AG10803 (cell line): ENCODE results near the gene OR52A5.
A peak's percentile ranks its signal among the peaks of the same experiment; 100 is the strongest.

Source experiments
- DNase-seq: peaks from one replicate; pipeline ENCODE4 v3.0.0; 2010; ENCODE audit warnings: low read depth
- H3K4me3 ChIP-seq: 2 replicates; pipeline ENCODE4 v1.5.1; 2011; ENCODE audit warnings: mild to moderate bottlenecking, low read length, control low read depth
- TF ChIP-seq, protein P1 (sequence below): conservative IDR thresholded peaks from 2 replicates; pipeline ENCODE4 v1.5.1; 2011; ENCODE audit warnings: mild to moderate bottlenecking, low read length, control low read depth, inconsistent platforms

The OR52A5 gene

GRCh38 chr11:5103066-5103465 lies 35.1 kb downstream of the OR52A5 start:
- no peak overlapping the region for H3K4me3 ChIP-seq
- no peak for DNase-seq
- TF ChIP-seq, protein P1, sequence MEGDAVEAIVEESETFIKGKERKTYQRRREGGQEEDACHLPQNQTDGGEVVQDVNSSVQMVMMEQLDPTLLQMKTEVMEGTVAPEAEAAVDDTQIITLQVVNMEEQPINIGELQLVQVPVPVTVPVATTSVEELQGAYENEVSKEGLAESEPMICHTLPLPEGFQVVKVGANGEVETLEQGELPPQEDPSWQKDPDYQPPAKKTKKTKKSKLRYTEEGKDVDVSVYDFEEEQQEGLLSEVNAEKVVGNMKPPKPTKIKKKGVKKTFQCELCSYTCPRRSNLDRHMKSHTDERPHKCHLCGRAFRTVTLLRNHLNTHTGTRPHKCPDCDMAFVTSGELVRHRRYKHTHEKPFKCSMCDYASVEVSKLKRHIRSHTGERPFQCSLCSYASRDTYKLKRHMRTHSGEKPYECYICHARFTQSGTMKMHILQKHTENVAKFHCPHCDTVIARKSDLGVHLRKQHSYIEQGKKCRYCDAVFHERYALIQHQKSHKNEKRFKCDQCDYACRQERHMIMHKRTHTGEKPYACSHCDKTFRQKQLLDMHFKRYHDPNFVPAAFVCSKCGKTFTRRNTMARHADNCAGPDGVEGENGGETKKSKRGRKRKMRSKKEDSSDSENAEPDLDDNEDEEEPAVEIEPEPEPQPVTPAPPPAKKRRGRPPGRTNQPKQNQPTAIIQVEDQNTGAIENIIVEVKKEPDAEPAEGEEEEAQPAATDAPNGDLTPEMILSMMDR, result no peak

DNA sequence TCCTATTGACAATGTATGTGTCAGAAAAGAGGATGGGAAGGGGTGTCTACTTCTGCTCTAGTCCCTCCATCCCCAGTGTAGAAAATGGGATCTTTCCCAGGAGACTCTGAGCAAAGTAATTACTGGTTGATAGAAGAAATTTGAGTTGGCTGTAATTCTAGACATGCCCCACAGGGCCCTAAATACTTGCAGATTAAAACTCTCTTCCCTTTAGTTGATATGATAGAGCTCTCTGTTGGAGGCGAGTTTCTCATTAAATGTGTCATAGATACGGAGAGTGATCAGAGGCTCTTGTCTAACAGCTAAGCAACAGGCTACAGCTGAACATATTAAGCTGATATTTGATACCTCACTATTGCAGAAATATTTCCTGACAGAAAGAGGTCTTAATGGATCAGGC lies 35.9 kb downstream of the OR52A5 start:
- DNase-seq, result no peak
- TF ChIP-seq, protein P1, result no peak
- H3K4me3 ChIP-seq, result no peak overlapping the region

DNA sequence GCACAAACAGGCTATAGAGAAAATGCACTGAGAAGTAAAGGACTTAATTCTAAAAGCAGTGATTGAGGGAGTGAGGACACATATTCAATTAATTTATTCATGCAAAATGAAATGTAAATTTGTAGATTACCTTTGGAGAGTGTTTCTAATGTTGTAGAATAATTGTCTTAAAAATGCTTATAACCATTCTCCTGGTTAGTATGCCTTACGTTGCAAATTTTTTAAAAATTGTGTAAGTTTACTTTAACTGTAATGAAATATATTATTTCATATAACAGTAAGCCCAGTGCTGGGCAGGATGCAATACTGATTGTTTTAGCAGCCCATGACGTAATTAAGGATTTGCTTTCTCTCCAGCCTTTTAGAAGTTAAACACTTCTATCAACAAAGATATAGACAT lies 42.1 kb downstream of the OR52A5 start:
- TF ChIP-seq, protein P1, result no peak
- H3K4me3 ChIP-seq, result no peak overlapping the region
- no peak for DNase-seq

DNA sequence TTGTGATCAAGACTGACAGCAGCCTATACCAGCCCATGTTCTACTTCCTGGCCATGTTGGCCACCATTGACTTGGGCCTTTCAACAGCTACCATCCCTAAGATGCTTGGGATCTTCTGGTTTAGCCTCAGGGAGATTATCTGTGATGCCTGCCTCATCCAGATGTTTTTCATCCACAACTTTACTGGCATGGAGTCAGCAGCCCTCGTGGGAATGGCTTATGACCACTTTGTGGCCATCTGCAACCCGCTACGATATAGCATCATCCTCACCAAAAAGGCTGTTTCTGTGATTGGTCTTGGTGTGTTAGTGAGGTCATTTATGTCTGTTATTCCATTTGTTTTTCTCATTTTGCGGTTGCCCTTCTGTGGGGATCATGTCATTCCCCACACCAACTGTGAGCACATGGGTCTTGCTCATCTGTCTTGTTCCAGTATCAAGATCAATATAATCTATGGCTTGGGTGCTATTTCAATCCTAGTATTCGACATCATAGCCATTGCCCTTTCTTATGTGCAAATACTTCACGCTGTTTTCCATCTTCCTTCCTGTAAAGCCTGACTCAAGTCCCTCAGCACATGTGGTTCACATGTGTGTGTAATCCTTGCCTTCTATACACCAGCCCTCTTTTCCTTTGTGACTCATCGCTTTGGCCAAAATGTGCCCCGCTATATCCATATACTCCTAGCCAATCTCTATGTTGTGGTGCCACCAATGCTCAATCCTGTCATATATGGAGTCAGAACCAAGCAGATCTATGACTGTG lies 45.2 kb downstream of the OR52A5 start:
- H3K4me3 ChIP-seq, result no peak overlapping the region
- peak; percentile 4 for DNase-seq
- TF ChIP-seq, protein P1, result no peak

DNA sequence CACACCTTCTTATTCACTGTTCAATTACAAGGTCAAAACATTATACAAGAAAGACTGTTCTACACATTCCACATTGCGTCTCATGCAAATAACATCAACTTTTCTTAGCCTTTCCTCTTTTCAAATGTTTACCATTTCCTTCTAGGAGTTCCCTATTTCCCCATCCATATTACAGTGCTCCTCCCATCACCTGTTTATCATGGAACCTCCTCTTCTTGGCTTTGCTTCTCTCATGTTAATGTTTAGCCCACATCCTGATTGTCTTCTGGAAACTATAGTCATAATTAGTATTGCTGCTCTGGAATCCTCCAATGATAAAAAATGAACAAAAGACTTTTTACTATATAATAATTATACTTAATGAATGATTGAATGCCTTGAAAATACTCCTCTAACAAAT lies 47.5 kb downstream of the OR52A5 start:
- no peak for DNase-seq
- TF ChIP-seq, protein P1, result no peak
- no peak overlapping the region for H3K4me3 ChIP-seq

DNA sequence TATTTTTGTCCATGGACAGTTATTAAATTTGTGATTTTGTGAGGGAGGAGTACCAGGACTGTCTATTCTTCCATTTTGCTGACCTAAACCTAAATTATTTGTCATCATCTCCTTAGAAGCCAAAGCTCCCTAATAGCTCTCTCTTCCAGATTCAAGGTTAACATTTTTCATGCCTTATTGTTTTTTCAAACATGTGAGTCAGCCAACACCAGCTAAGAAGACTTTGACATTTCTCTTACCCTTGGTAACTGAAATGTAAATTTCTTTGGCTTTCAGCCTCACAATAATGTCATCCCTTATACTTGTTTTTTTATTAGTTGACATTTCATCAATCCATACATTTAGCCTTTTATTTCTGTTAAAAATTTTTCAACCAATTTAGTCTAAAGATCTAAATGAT lies 49.6 kb downstream of the OR52A5 start:
- DNase-seq, result no peak
- TF ChIP-seq, protein P1, result no peak
- no peak overlapping the region for H3K4me3 ChIP-seq

DNA sequence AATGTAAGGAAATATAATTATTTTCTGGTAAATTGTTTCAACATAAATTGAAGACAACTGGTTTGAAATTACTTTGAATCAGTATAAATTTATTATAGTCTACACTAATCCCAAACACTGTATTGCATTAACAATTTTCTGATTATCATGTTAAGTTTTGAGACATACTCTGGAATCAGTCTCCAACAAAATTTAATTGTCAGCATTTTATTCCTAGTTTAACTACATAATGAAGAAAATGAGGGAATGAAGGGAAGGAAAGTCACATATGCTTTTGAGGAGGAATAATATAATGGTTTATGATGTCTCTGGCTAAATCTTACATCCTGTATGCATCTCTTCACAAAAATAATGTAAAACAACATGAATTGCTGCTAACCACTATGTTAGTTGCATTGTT lies 54.6 kb downstream of the OR52A5 start:
- DNase-seq, result no peak
- no peak overlapping the region for H3K4me3 ChIP-seq
- TF ChIP-seq, protein P1, result no peak
